ENCODE data around the gene LRRC57. TPM values are rescaled to one million over a fixed set of nuclear protein-coding genes. Genes with fewer than 3 reads are reported as not detected.

The LRRC57 gene
- total RNA-seq, result 10 to 100 TPM; 12.1 to 26.6 (median 19.3) TPM

GRCh38 chr15:42548249-42549031, at the start of gene LRRC57, which contains the start of gene HAUS2:
Gene LRRC57 (minus strand): TSS chr15:42548793. CDS start chr15:42548434, 359 bp downstream.
Gene HAUS2 (plus strand): TSS chr15:42548838. CDS start chr15:42548873, 35 bp downstream.
- TF ChIP-seq CTCF (IDR thresholded peaks at IDR 0.05), result no peak
- ATAC-seq (ENCODE audit: low FRiP score), result peak; percentile 93
- peak; percentile 64 for DNase-seq (ENCODE audit: low spot score)

GRCh38 chr15:42595626-42596240, 47.1 kb upstream of the LRRC57 start:
- no peak for ATAC-seq (ENCODE audit: low FRiP score)
- no peak for TF ChIP-seq CTCF (IDR thresholded peaks at IDR 0.05)
- DNase-seq (ENCODE audit: low spot score), result no peak

- DNase-seq (ENCODE audit: low spot score) (no peak), ATAC-seq (ENCODE audit: low FRiP score) (no peak)
- TF ChIP-seq CTCF (IDR thresholded peaks at IDR 0.05), result no peak
Measured at GRCh38 chr15:42594095-42594494, 45.5 kb upstream of the LRRC57 start.

GRCh38 chr15:42593143-42593542, 44.5 kb upstream of the LRRC57 start:
- no peak for TF ChIP-seq CTCF (IDR thresholded peaks at IDR 0.05)
- no peak for ATAC-seq (ENCODE audit: low FRiP score)
- no peak for DNase-seq (ENCODE audit: low spot score)

- ATAC-seq (ENCODE audit: low FRiP score) (no peak), DNase-seq (ENCODE audit: low spot score) (no peak)
- TF ChIP-seq CTCF (IDR thresholded peaks at IDR 0.05), result no peak
Measured at GRCh38 chr15:42592716-42593115, 44.1 kb upstream of the LRRC57 start.

- TF ChIP-seq CTCF (IDR thresholded peaks at IDR 0.05), result no peak
- DNase-seq (ENCODE audit: low spot score) (no peak), ATAC-seq (ENCODE audit: low FRiP score) (no peak)
Measured at GRCh38 chr15:42591238-42591934, 42.8 kb upstream of the LRRC57 start.

All from omental fat pad (tissue), 4 donors.